GM12872 (cell line): ENCODE measurements around the gene MMP11.

ENCODE experiments used
- CTCF ChIP-seq: IDR thresholded peaks from 3 replicates; pipeline ENCODE4 v1.5.1; 2011; ENCODE audit warnings: low read depth, mild to moderate bottlenecking, low read length, moderate library complexity; ENCODE audit not compliant: insufficient read depth

Gene MMP11

DNA sequence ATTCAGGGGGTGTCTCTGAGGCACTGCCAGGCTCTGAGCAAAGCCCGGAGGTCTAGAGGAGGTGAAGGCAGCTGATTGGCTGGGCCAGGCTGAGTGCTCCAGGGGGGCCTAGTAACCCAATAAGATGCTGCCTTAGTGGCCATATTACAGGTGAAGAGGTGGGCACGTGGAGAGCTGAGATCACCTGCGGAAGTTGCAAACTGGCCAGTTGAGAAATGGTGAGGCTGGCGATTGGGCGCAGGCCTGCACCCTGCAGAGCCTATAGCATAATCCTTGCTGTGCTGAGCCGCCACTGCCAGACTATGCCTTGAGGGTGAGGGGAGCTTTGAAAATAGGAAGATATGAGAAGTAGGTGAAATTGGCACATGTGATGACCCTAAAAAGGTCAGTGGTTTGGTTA lies 44.5 kb downstream of the MMP11 start:
- no peak for TF ChIP-seq CTCF

- no peak for TF ChIP-seq CTCF
These were observed 45.9 kb downstream of the MMP11 start for GRCh38 chr22:23818541-23818940.

DNA sequence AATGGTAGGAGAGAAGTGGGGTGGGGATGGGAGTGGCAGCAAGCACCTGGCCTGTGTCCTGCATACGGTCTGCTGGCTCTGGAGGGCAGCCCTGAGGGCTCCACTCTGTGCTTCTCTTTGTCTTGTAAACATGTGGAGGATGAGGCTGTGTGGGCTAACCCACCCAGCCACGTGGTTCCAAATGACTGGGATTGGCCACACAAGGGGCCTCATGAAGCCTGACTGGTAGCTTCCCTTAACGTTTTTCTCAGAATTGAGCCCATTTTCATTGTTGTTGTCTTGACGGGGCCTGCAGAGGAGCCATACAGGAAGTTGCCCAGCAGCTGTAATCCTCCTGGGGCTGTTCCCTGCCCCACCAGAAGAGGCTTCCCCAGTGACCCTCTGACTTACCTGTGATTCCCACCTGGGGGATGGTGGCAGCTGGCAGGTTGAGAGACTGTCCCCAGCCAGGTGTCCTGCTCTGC lies 48.1 kb downstream of the MMP11 start:
- no peak for TF ChIP-seq CTCF

GRCh38 chr22:23822101-23822671 lies 49.5 kb downstream of the MMP11 start:
- no peak for TF ChIP-seq CTCF

- no peak for TF ChIP-seq CTCF
These were observed 50.7 kb downstream of the MMP11 start for GRCh38 chr22:23823331-23823791.

DNA sequence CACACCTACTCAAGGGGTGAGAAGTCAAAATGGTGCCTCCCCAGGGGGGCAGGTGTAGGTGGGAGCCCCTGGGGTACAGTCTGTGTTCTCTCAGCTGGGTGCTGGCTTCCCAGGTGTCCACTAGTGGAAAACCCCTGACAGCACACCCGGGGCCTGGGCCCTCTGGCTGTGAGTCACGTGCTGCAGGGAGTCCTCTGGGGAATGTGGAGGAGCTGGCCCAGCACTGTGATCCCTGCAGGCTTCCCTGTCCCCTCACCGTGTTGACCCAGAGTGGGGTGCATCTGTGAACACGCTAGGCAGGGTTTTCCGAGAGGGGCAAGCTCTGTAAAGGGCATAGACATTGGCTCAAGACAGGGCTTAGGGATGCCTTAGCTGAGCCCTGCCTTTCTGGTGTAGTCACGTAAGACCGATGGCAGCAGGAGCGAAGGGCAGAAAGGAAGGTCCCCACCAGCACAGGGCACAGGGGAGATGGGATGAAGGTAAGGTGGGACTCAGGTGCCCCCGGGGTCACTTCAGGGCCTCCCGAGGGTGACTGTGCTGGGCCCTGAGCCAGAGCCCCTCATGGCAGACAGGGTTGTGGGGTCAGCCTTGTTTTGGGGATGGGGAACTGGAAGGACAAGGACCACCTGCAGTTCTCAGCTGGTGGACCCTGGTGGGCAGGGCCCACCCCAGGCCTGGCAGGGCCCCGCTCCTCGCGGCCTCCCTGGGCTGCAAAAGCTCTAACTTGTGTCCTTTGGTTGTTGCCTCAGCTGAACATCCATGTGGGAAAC lies 52.0 kb downstream of the MMP11 start:
- TF ChIP-seq CTCF, result no peak

GRCh38 chr22:23825246-23825905 lies 52.7 kb downstream of the MMP11 start:
- no peak for TF ChIP-seq CTCF
